ENCODE data around the gene EIF3A. TPM values are rescaled to one million over a fixed set of nuclear protein-coding genes. Genes with fewer than 3 reads are reported as not detected.

EIF3A gene
- polyA plus RNA-seq, 1 experiment: 55.7 TPM

DNA sequence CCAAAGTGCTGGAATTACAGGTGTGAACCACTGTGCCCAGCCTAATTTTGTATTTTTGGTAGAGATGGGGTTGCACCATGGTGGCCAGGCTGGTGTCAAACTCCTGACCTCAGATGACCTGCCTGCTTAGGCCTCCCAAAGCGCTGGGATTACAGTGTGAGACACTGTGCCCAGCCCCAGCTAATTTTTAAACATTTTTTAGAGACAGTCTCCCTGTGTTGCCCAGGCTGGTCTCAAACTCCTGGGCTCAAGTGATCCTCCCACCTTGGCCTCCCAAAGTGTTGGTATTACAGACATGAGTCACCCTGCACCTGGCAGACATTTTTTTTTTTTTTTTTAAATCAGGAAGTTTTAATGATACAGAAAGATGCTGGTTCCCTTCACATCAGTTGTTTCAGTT, 38.8 kb upstream of the EIF3A start:
- Histone ChIP-seq H3K4me3 (ENCODE audit: low read depth, low read length) (no peak overlapping the region), H3K27me3 (ENCODE audit: control insufficient read depth, insufficient read depth, low read length) (no peaks in the 10 kb centered on the region), H3K9me3 (ENCODE audit: control insufficient read depth, insufficient read depth, low read length) (no peaks in the 10 kb centered on the region), H3K27ac (ENCODE audit: low read depth, low read length) (no peak overlapping the region)
- ChIA-PET CTCF (interaction anchor here (0.6 kb wide), 1 partner anchor 80 kb away, joined by 4 read pairs; no protein-coding TSS in a partner anchor), POLR2A (interaction anchor here (0.7 kb wide), 1 partner anchor 40 kb away, joined by 4 read pairs; no protein-coding TSS in a partner anchor)
- TF ChIP-seq, protein P1, sequence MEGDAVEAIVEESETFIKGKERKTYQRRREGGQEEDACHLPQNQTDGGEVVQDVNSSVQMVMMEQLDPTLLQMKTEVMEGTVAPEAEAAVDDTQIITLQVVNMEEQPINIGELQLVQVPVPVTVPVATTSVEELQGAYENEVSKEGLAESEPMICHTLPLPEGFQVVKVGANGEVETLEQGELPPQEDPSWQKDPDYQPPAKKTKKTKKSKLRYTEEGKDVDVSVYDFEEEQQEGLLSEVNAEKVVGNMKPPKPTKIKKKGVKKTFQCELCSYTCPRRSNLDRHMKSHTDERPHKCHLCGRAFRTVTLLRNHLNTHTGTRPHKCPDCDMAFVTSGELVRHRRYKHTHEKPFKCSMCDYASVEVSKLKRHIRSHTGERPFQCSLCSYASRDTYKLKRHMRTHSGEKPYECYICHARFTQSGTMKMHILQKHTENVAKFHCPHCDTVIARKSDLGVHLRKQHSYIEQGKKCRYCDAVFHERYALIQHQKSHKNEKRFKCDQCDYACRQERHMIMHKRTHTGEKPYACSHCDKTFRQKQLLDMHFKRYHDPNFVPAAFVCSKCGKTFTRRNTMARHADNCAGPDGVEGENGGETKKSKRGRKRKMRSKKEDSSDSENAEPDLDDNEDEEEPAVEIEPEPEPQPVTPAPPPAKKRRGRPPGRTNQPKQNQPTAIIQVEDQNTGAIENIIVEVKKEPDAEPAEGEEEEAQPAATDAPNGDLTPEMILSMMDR (IDR thresholded peaks at IDR 0.05; ENCODE audit: low read depth, low read length): no peak
- DNase-seq (ENCODE audit: low read depth, low spot score): no peak

DNA sequence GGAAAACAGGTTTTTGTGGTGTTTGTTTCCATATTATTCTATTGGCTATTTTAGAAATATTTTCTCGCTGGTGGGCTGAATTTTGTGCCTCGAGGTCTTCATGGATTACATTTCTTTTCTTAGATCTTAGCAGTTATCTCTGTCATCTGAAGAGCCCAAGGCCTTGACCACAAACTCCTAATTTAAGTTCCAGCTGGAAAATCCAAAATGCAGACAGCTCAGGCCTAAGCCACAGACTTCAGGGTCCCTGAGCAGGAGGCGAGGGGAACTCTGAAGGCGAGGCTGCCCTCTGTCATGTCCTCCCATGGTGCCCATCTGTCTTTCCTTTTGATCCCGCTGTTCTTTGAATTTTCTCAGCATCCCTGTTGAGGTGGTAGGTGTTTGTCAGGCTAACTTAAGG, 37.6 kb upstream of the EIF3A start:
- no peak for DNase-seq (ENCODE audit: low read depth, low spot score)
- no peak overlapping the region for H3K27ac ChIP-seq (ENCODE audit: low read depth, low read length)
- ChIA-PET CTCF (interaction anchor here (0.6 kb wide), 1 partner anchor 565 kb away, joined by 3 read pairs; no protein-coding TSS in a partner anchor), POLR2A (no interaction called here)
- H3K27me3 ChIP-seq (ENCODE audit: control insufficient read depth, insufficient read depth, low read length): no peaks in the 10 kb centered on the region
- H3K9me3 ChIP-seq (ENCODE audit: control insufficient read depth, insufficient read depth, low read length): no peaks in the 10 kb centered on the region
- TF ChIP-seq, protein P1 (IDR thresholded peaks at IDR 0.05; ENCODE audit: low read depth, low read length): no peak
- H3K4me3 ChIP-seq (ENCODE audit: low read depth, low read length): no peak overlapping the region

DNA sequence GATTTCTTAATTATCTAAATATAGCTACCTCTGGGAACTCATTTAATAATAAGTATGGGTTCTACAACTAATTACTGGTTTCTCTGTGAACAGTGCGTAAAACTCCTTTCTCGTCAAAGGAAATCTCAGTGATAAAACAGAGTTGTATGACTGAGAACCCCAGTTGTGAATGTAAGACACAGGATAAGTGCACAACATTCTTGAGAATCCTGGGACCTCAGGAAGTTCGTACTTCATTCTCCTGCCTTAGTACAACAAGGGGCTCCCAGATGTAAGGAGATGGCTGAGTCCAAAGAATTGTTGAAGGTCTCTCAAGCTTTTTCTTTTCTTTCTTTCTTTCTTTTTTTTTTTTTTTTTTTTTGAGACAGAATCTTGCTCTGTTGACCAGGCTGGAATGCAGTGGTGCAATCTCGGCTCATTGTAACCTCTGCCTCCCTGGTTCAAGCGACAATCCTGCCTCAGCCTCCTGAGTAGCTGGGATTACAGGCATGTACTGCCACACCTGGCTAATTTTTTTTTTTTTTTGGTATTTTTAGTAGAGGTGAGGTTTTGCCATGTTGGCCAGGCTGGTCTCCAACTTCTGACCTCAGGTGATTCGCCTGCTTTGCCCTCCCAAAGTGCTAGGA, 35.8 kb upstream of the EIF3A start:
- TF ChIP-seq, protein P1 (IDR thresholded peaks at IDR 0.05; ENCODE audit: low read depth, low read length): no peak
- H3K9me3 ChIP-seq (ENCODE audit: control insufficient read depth, insufficient read depth, low read length): no peaks in the 10 kb centered on the region
- H3K4me3 ChIP-seq (ENCODE audit: low read depth, low read length): no peak overlapping the region
- H3K27ac ChIP-seq (ENCODE audit: low read depth, low read length): no peak overlapping the region
- no peak for DNase-seq (ENCODE audit: low read depth, low spot score)
- POLR2A ChIA-PET: interaction anchor here (0.7 kb wide), 1 partner anchor 71 kb away, joined by 3 read pairs; no protein-coding TSS in a partner anchor
- CTCF ChIA-PET: no interaction called here
- no peaks in the 10 kb centered on the region for H3K27me3 ChIP-seq (ENCODE audit: control insufficient read depth, insufficient read depth, low read length)

DNA sequence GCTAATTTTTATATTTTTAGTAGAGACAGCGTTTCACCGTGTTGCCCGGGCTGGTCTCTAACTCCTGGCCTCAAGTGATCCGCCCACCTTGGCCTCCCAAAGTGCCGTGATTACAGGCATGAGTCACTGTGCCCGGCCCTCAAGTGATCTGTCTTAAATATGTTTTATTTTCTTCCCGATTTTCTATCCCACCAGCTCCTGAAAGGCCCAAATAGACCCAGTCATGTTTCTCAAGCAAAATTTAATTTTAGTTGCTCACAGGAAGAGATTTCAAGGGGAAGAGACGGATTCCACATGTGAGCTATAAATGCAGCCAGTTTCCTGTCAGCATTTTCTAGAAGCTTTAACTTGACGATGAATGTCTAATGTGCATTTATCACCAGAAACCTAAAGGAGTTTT, 35.3 kb upstream of the EIF3A start:
- no peaks in the 10 kb centered on the region for H3K27me3 ChIP-seq (ENCODE audit: control insufficient read depth, insufficient read depth, low read length)
- TF ChIP-seq, protein P1 (IDR thresholded peaks at IDR 0.05; ENCODE audit: low read depth, low read length): no peak
- ChIA-PET CTCF (no interaction called here), POLR2A (interaction anchor here (0.7 kb wide), 1 partner anchor 72 kb away, joined by 3 read pairs; no protein-coding TSS in a partner anchor)
- no peaks in the 10 kb centered on the region for H3K9me3 ChIP-seq (ENCODE audit: control insufficient read depth, insufficient read depth, low read length)
- no peak overlapping the region for H3K27ac ChIP-seq (ENCODE audit: low read depth, low read length)
- no peak overlapping the region for H3K4me3 ChIP-seq (ENCODE audit: low read depth, low read length)
- no peak for DNase-seq (ENCODE audit: low read depth, low spot score)

Data from AG04450 (cell line).